Tibial nerve (tissue), 4 donors: ENCODE data around the gene CHN2.

Source experiments
- CTCF ChIP-seq, 5 experiments: fragments of 200-600 bp in 3 of 5; fragments of 450-650 bp in 2 of 5; sonication (generic) in 3 of 5; IDR thresholded peaks; one replicate each; pipeline ENCODE4 v1.5.1; 2016 to 2019; ENCODE audit warnings: antibody characterized with exemption in 5 of 5, mild to moderate bottlenecking in 3 of 5, moderate library complexity in 2 of 5
- EP300 ChIP-seq, 2 donors: sonication (generic); formaldehyde crosslinking; IDR thresholded peaks; one replicate each; pipeline ENCODE4 v1.6.1; 2017; ENCODE audit warnings: antibody characterized with exemption in 2 of 2, mild to moderate bottlenecking in 1 of 2
- POLR2A ChIP-seq, 2 donors: fragments of 450-650 bp; IDR thresholded peaks; one replicate each; pipeline ENCODE4 v1.6.1; 2017; ENCODE audit warnings: antibody characterized with exemption in 2 of 2, mild to moderate bottlenecking in 2 of 2, moderate library complexity in 2 of 2

GRCh38 chr7:29284696-29285443 is 90.3 kb downstream of the CHN2 start:
- TF ChIP-seq CTCF (IDR thresholded peaks at IDR 0.05) (no peak), POLR2A (IDR thresholded peaks at IDR 0.05) (no peak), EP300 (IDR thresholded peaks at IDR 0.05) (no peak)
